ENCODE measurements around the gene SLC27A2. TPM values are rescaled to one million over a fixed set of nuclear protein-coding genes. Genes with fewer than 3 reads are reported as not detected.

SLC27A2 gene
- total RNA-seq, 4 donors from 2014 or later = 0.72 to 10.2 (median 5.9) TPM

DNA sequence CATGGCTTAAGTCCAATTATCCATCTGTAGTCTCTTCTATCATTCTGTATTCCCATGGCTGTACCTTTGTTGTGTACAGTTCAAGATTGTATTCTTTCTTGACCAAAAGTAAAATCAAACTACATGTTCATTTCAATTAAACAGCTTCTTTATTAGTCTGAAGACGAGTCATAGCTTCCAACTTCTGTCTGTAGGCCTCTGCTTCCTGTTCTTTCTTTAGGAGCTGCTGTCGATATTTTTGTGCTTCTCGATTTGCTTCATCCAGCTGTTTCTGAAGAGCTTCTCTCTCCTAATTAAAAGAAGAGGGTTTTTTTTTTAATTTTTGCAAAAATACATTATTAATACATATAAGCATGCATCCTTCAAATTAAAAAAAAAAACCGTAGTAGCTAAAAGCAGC lies 96.5 kb downstream of the SLC27A2 start:
- no peaks in the 10 kb centered on the region for H3K4me1 ChIP-seq
- no peak for TF ChIP-seq POLR2A (IDR thresholded peaks at IDR 0.05)
- TF ChIP-seq EP300 (IDR thresholded peaks at IDR 0.05) = no peak
- TF ChIP-seq POLR2AphosphoS5 (IDR thresholded peaks at IDR 0.05) = no peak
- TF ChIP-seq, protein P1, sequence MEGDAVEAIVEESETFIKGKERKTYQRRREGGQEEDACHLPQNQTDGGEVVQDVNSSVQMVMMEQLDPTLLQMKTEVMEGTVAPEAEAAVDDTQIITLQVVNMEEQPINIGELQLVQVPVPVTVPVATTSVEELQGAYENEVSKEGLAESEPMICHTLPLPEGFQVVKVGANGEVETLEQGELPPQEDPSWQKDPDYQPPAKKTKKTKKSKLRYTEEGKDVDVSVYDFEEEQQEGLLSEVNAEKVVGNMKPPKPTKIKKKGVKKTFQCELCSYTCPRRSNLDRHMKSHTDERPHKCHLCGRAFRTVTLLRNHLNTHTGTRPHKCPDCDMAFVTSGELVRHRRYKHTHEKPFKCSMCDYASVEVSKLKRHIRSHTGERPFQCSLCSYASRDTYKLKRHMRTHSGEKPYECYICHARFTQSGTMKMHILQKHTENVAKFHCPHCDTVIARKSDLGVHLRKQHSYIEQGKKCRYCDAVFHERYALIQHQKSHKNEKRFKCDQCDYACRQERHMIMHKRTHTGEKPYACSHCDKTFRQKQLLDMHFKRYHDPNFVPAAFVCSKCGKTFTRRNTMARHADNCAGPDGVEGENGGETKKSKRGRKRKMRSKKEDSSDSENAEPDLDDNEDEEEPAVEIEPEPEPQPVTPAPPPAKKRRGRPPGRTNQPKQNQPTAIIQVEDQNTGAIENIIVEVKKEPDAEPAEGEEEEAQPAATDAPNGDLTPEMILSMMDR (IDR thresholded peaks at IDR 0.05) = no peak
- DNase-seq (ENCODE audit: low spot score in 2 of 2) = no peak
- H3K9me3 ChIP-seq = no peaks in the 10 kb centered on the region
- 83% methylated on average over 4 of the region's 4 CpGs for WGBS
- H3K4me3 ChIP-seq = no peak overlapping the region
- H3K27me3 ChIP-seq = no peaks in the 10 kb centered on the region
- no peaks in the 10 kb centered on the region for H3K36me3 ChIP-seq
- no peak overlapping the region for H3K27ac ChIP-seq

DNA sequence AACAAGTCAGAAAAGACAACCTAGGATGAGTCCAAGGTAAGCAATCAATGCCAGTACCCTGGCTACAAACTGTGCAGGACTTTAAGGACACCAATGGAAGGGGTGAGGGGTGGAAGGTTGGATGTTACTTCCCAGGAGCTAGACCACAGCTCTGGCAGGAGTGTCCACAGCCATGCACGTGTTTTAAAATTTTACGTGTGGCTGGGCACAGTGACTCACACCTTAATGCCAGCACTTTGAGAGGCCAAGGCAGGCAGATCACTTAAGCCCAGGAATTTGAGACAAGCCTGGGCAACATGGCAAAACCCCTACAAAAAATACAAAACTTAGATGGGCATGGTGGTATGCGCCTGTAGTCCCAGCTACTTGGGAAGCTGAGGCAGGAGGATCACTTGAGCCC lies 98.3 kb downstream of the SLC27A2 start:
- H3K4me3 ChIP-seq = no peak overlapping the region
- no peak for DNase-seq (ENCODE audit: low spot score in 2 of 2)
- no peaks in the 10 kb centered on the region for H3K9me3 ChIP-seq
- WGBS = 93% methylated on average over 3 of the region's 3 CpGs
- H3K27me3 ChIP-seq = no peaks in the 10 kb centered on the region
- no peak for TF ChIP-seq POLR2AphosphoS5 (IDR thresholded peaks at IDR 0.05)
- TF ChIP-seq, protein P1 (IDR thresholded peaks at IDR 0.05) = no peak
- no peak for TF ChIP-seq POLR2A (IDR thresholded peaks at IDR 0.05)
- TF ChIP-seq EP300 (IDR thresholded peaks at IDR 0.05) = no peak
- H3K27ac ChIP-seq = no peak overlapping the region
- H3K4me1 ChIP-seq = no peaks in the 10 kb centered on the region
- H3K36me3 ChIP-seq = peaks cover 2% of the 10 kb centered on the region

GRCh38 chr15:50281427-50281826 lies 99.4 kb downstream of the SLC27A2 start:
- Histone ChIP-seq H3K27me3 (no peaks in the 10 kb centered on the region), H3K4me1 (no peaks in the 10 kb centered on the region), H3K27ac (no peak overlapping the region), H3K4me3 (no peak overlapping the region), H3K36me3 (peaks cover 8% of the 10 kb centered on the region), H3K9me3 (no peaks in the 10 kb centered on the region)
- TF ChIP-seq, protein P1 (IDR thresholded peaks at IDR 0.05) = no peak
- TF ChIP-seq EP300 (IDR thresholded peaks at IDR 0.05) (no peak), POLR2A (IDR thresholded peaks at IDR 0.05) (no peak), POLR2AphosphoS5 (IDR thresholded peaks at IDR 0.05) (no peak)
- WGBS = 77% methylated on average over 5 of the region's 5 CpGs
- no peak for DNase-seq (ENCODE audit: low spot score in 2 of 2)

Other genes starting within 250 kb of the SLC27A2 start
- gene ATP8B4, start 63.0 kb upstream of the SLC27A2 start, total RNA-seq = 1 to 10 TPM; 2.2 to 9.5 (median 3.0) TPM
- gene HDC, start 83.5 kb downstream of the SLC27A2 start, total RNA-seq = under 1 TPM in 2 of 4 donors, not detected in 2; 0.36 to 0.81 TPM
- gene GABPB1, start 173.0 kb downstream of the SLC27A2 start, total RNA-seq = 10 to 100 TPM; 10.8 to 31.2 (median 20.3) TPM
- 10 to 100 TPM; 32.8 to 62.7 (median 39.0) TPM for gene USP8, start 242.2 kb downstream of the SLC27A2 start, total RNA-seq